ENCODE data around the gene OPN1SW. TPM values are rescaled to one million over a fixed set of nuclear protein-coding genes. Genes with fewer than 3 reads are reported as not detected.

The OPN1SW gene
- total and polyA plus RNA-seq, 4 donors, result not detected

DNA sequence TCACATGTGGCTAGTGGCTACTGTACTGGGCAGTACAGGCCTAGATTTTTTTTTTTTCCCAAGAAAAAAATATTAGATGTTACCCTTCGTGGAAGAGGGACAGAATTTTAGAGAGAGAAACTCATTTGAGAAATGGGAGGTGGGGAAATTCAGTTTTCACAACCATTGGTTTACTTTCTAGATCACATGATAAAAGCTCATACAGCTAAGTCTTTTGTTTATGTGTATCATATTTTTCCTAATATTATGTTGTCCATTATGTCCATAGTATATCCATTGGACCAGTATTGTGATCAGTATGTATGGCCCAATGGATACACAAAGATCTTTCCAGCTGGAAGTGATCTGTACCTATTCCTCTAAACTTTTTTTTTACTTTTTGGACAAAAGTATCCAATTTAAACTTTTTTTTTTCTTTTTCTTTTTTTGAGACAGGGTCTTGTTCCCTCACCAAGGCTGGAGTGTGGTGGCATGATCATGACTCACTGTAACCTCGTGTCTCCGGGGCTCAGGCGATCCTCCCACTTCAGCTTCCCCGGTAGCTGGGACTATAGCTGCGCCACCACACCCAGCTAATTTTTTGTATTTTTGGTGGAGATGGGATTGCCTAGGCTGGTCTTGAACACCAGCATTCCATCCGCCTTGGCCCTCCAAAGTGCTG lies 32.4 kb downstream of the OPN1SW start:
- Histone ChIP-seq H3K9me3 (ENCODE audit: control insufficient read depth, low read length) (no peaks in the 10 kb centered on the region), H3K36me3 (ENCODE audit: control insufficient read depth in 1 of 2, insufficient read depth in 2 of 2, low read length in 1 of 2) (no peaks in the 10 kb centered on the region), H3K4me1 (ENCODE audit: control insufficient read depth in 1 of 2, insufficient read depth in 2 of 2, low read length in 2 of 2) (peaks cover 0 to 3% of the 10 kb centered on the region in 2 donors), H3K27me3 (ENCODE audit: control insufficient read depth in 1 of 2, insufficient read depth in 2 of 2, low read length in 1 of 2) (no peaks in the 10 kb centered on the region), H3K4me3 (ENCODE audit: low read length in 2 of 2) (no peak overlapping the region), H3K27ac (ENCODE audit: low read depth in 1 of 2, low read length in 2 of 2) (no peak overlapping the region)
- intact Hi-C loops (cut with DNase I), result no loop called here
- DNase-seq (peak in 1 of 2 donors; percentile 54), ATAC-seq (ENCODE audit: low FRiP score) (no peak)
- 72 to 73% methylated on average over 7 of the region's 7 CpGs for WGBS, 2 donors

DNA sequence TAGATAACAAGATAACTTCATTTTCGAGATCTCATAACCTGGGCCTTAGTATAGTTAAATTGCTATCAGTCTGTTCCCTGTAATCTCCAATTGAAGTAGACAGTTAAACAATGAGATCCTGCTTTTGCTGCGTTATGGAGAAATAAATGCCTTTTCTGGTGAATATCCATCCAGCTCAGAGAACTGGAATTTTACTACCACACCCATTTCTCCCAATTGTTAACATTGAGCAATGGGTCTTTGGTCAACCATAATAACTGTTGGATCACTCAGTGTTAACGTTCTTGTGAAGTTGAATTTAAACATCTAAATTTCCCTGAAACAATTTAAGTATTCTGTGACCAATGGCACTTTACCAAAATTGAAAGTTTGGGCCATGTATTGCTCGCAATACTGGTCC lies 33.4 kb downstream of the OPN1SW start:
- Histone ChIP-seq H3K4me1 (ENCODE audit: control insufficient read depth in 1 of 2, insufficient read depth in 2 of 2, low read length in 2 of 2) (peaks cover 0 to 3% of the 10 kb centered on the region in 2 donors), H3K4me3 (ENCODE audit: low read length in 2 of 2) (no peak overlapping the region), H3K36me3 (ENCODE audit: control insufficient read depth in 1 of 2, insufficient read depth in 2 of 2, low read length in 1 of 2) (no peaks in the 10 kb centered on the region), H3K27ac (ENCODE audit: low read depth in 1 of 2, low read length in 2 of 2) (no peak overlapping the region), H3K27me3 (ENCODE audit: control insufficient read depth in 1 of 2, insufficient read depth in 2 of 2, low read length in 1 of 2) (no peaks in the 10 kb centered on the region), H3K9me3 (ENCODE audit: control insufficient read depth, low read length) (no peaks in the 10 kb centered on the region)
- WGBS, 2 donors, result 29% methylated on average over 4 of the region's 4 CpGs
- intact Hi-C loops (cut with DNase I), result no loop called here
- DNase-seq, result no peak
- ATAC-seq (ENCODE audit: low FRiP score), result no peak

DNA sequence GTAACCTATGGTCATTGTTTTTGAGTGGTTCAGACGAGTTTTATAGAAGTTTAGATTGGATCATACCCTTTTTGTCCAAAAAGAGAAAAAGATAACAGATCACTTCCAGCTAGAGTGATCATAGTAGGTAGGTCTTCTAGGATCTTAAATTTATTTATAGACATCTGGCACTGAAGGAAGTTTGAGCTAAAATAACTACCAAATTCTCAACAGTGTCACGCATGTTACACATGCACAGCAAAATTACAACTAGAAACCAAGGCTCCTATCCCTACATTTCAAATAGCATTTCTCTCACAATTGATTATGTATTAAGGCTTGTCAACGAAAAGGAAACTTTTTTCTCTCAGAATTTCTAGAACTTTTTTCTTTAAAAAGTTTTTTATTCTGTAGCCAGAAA lies 34.1 kb downstream of the OPN1SW start:
- Histone ChIP-seq H3K4me3 (ENCODE audit: low read length in 2 of 2) (peak overlapping the region in 1 of 2 donors; percentile 28), H3K27ac (ENCODE audit: low read depth in 1 of 2, low read length in 2 of 2) (no peak overlapping the region), H3K27me3 (ENCODE audit: control insufficient read depth in 1 of 2, insufficient read depth in 2 of 2, low read length in 1 of 2) (no peaks in the 10 kb centered on the region), H3K4me1 (ENCODE audit: control insufficient read depth in 1 of 2, insufficient read depth in 2 of 2, low read length in 2 of 2) (peaks cover 0 to 3% of the 10 kb centered on the region in 2 donors), H3K9me3 (ENCODE audit: control insufficient read depth, low read length) (no peaks in the 10 kb centered on the region), H3K36me3 (ENCODE audit: control insufficient read depth in 1 of 2, insufficient read depth in 2 of 2, low read length in 1 of 2) (no peaks in the 10 kb centered on the region)
- ATAC-seq (ENCODE audit: low FRiP score) (no peak), DNase-seq (no peak)
- intact Hi-C loops (cut with DNase I), result no loop called here
- WGBS, 2 donors, result 9 to 14% methylated on average over 3 of the region's 3 CpGs

DNA sequence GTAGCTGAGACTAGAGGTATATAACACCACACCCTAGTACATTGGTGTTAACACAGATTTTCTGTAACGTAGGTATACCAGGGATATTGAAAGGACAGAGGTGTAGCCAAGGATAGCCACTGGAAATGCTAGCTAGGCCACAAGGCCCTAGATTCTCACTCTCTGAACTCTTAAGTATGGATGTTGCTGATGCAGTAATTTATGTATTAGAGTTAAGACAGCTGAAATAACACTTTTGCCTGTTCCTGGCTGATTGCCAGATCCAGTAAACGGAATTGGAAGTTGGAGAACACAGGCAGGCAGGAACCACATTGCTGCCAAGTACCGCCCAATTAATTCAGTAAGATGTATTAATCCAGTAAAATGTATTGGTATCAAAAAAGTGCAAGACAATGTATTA lies 34.6 kb downstream of the OPN1SW start:
- whole genome bisulfite sequencing, 2 donors, result 16% methylated on average over 3 of the region's 3 CpGs
- intact Hi-C loops (cut with DNase I), result no loop called here
- H3K36me3 ChIP-seq (ENCODE audit: control insufficient read depth in 1 of 2, insufficient read depth in 2 of 2, low read length in 1 of 2), result no peaks in the 10 kb centered on the region
- no peak for ATAC-seq (ENCODE audit: low FRiP score)
- H3K27ac ChIP-seq (ENCODE audit: low read depth in 1 of 2, low read length in 2 of 2), result no peak overlapping the region
- H3K9me3 ChIP-seq (ENCODE audit: control insufficient read depth, low read length), result no peaks in the 10 kb centered on the region
- no peak for DNase-seq
- H3K4me3 ChIP-seq (ENCODE audit: low read length in 2 of 2), result peak overlapping the region; percentile 43 to 94
- peaks cover 0 to 3% of the 10 kb centered on the region in 2 donors for H3K4me1 ChIP-seq (ENCODE audit: control insufficient read depth in 1 of 2, insufficient read depth in 2 of 2, low read length in 2 of 2)
- no peaks in the 10 kb centered on the region for H3K27me3 ChIP-seq (ENCODE audit: control insufficient read depth in 1 of 2, insufficient read depth in 2 of 2, low read length in 1 of 2)

DNA sequence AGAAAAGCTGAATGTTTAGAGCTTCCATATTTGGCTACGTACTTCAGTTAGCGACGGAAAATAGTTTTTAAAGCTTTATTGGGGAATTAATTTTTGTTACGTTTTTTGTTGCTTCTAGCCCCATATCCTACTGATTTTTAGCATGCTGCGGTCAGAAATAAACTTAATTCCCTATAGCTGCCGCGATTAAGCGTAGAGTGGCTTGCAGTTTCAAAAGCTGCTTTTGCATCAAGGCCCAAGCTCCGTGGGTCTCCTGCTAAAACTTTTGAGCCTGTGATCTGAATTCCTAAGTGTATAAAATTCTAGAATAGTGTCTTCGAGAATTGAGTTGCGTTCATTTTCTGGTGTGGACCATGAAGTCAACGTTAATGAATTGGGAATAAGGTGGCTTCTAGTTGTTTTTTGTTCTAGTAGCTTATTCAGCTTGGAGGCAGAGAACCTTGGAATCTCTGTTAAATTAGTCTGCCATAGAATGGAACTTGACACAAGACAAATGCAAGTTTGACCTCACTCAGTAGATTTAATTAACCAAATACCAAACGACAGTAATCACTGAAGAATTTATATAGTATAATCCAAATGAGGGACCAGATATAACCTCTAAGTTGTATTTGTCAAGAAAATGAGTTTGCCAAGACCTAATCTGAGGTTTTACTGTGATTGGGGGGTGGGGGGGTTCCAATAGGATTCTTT lies 35.5 kb downstream of the OPN1SW start:
- intact Hi-C loops (cut with DNase I), result loop anchor here in 1 of 2 donors (5.0 to 10.0 kb wide), 3 partner anchors 52 to 125 kb away; partner anchors contain the start of genes ATP6V1F, CCDC136 and FLNC
- peak overlapping the region; percentile 60 to 94 for H3K4me3 ChIP-seq (ENCODE audit: low read length in 2 of 2)
- ATAC-seq (ENCODE audit: low FRiP score) (no peak), DNase-seq (no peak)
- WGBS, 2 donors, result 0 to 2% methylated on average over 13 of the region's 13 CpGs
- H3K9me3 ChIP-seq (ENCODE audit: control insufficient read depth, low read length), result no peaks in the 10 kb centered on the region
- H3K27me3 ChIP-seq (ENCODE audit: control insufficient read depth in 1 of 2, insufficient read depth in 2 of 2, low read length in 1 of 2), result no peaks in the 10 kb centered on the region
- peaks cover 0 to 3% of the 10 kb centered on the region in 2 donors for H3K4me1 ChIP-seq (ENCODE audit: control insufficient read depth in 1 of 2, insufficient read depth in 2 of 2, low read length in 2 of 2)
- peak overlapping the region; percentile 38 to 87 for H3K27ac ChIP-seq (ENCODE audit: low read depth in 1 of 2, low read length in 2 of 2)
- no peaks in the 10 kb centered on the region for H3K36me3 ChIP-seq (ENCODE audit: control insufficient read depth in 1 of 2, insufficient read depth in 2 of 2, low read length in 1 of 2)

DNA sequence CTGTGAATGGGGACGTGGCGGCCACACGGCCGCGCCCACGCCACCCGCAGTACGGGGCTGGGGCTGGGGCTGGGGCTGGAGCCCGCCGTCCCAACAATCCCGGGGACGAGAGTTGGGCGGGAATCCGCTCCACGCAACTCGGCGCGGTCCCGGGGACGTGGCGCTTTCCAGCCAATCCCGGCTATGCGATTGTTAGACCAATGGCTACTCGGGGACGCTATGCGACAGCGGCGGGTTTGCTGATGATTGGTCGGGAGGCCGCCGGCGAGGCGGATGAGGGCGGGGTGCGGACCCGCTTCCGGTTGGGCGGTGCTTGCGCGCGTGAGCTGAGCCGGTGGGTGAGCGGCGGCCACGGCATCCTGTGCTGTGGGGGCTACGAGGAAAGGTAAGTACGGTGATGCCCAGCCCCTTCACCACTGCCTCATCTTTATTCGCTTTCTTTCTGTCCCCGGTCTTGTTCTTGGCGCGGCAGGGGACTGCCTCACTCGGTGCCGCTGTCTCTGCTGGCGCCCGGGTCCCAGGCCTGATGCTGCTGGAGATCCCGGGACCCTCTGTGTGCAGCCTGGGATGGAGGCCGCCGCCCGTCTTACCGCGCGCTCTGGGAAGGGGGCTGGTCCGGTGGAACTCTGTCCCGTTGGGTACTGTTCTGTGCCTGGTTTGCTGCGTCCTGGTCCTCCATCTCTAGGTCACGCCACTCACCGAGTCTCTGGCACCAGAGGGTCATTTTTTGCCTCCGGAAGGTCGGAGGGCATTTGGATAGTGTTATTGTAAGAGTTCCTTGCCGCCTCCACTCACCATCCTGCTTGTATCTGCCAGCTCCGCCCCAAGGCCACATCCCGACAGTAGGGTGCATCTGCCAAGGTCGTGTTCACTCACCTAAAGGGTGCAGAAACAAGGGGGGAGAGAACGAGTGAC lies 36.3 kb downstream of the OPN1SW start, which contains the start of gene CALU:
TSS of gene CALU (plus strand) at position 312 of the 915 bp plus-strand sequence. CDS start 9,225 bp downstream, outside the sequence.
- Histone ChIP-seq H3K4me1 (ENCODE audit: control insufficient read depth in 1 of 2, insufficient read depth in 2 of 2, low read length in 2 of 2) (peaks cover 0 to 3% of the 10 kb centered on the region in 2 donors), H3K9me3 (ENCODE audit: control insufficient read depth, low read length) (no peaks in the 10 kb centered on the region), H3K36me3 (ENCODE audit: control insufficient read depth in 1 of 2, insufficient read depth in 2 of 2, low read length in 1 of 2) (no peaks in the 10 kb centered on the region), H3K4me3 (ENCODE audit: low read length in 2 of 2) (peak within 1 kb of the TSS; percentile 70 to 94), H3K27ac (ENCODE audit: low read depth in 1 of 2, low read length in 2 of 2) (peak within 1 kb of the TSS; percentile 59 to 91), H3K27me3 (ENCODE audit: control insufficient read depth in 1 of 2, insufficient read depth in 2 of 2, low read length in 1 of 2) (no peaks in the 10 kb centered on the region)
- intact Hi-C loops (cut with DNase I), result loop anchor here in 1 of 2 donors (5.0 to 10.0 kb wide), 3 partner anchors 53 to 125 kb away; partner anchors contain the start of genes ATP6V1F, CCDC136 and FLNC
- peak; percentile 99 for DNase-seq
- peak; percentile 99 for ATAC-seq (ENCODE audit: low FRiP score)
- WGBS, 2 donors, result 0 to 1% methylated on average over 73 to 74 of the region's 74 CpGs

DNA sequence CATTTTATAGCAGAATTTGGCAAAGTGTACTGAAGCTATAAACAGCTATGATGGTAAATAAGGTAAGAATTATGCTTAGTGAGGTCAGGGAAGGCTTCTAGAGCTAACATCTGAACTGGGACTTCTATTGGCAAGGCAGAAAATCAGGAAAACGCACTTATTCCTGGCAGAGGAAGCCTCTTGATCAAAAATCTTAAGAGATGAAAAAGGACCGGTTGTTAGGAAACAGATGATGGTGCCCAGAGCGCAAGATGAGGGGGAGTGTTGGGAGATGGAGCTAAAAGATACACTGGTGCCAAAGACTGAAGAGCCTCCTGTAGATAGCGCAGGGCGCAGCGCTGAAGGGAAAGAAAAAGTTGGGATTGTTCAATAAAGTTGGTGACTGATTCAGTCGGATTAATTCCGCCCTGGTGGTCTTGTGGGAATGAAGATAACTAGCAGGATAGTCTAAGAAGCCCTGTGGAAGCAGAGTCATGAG lies 37.0 kb downstream of the OPN1SW start:
- peaks cover 0 to 3% of the 10 kb centered on the region in 2 donors for H3K4me1 ChIP-seq (ENCODE audit: control insufficient read depth in 1 of 2, insufficient read depth in 2 of 2, low read length in 2 of 2)
- no peak for DNase-seq
- peak overlapping the region; percentile 49 to 70 for H3K4me3 ChIP-seq (ENCODE audit: low read length in 2 of 2)
- peak overlapping the region; percentile 59 to 91 for H3K27ac ChIP-seq (ENCODE audit: low read depth in 1 of 2, low read length in 2 of 2)
- 1% methylated on average over 8 of the region's 8 CpGs for WGBS, 2 donors
- no peaks in the 10 kb centered on the region for H3K9me3 ChIP-seq (ENCODE audit: control insufficient read depth, low read length)
- H3K27me3 ChIP-seq (ENCODE audit: control insufficient read depth in 1 of 2, insufficient read depth in 2 of 2, low read length in 1 of 2), result no peaks in the 10 kb centered on the region
- intact Hi-C loops (cut with DNase I), result loop anchor here in 1 of 2 donors (5.0 to 10.0 kb wide), 3 partner anchors 54 to 126 kb away; partner anchors contain the start of genes ATP6V1F, CCDC136 and FLNC
- no peaks in the 10 kb centered on the region for H3K36me3 ChIP-seq (ENCODE audit: control insufficient read depth in 1 of 2, insufficient read depth in 2 of 2, low read length in 1 of 2)
- ATAC-seq (ENCODE audit: low FRiP score), result peak; percentile 56

DNA sequence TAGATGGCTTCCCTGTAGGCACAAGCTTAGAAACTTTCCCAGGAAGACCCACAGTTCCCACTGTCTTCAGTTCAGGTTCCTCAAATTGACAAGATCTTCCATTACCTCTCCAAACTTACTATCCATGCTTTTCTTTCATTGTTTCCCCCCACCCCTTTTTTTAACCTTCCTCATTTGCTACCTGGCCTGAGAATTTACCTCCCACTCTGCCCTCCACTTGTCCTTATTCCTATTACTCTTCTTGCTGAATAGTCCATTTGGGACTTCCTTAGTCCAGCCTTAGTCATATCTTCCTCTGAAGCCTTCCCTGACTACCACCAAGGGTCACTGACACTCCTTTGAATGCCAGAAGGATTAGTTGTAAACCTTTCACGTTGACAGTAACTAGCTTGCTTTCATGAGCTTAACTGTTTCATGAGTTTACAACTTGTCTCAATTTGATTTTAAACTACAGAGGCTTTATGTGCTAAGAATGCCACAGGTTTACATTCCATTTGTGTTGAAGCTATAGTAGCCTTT lies 37.7 kb downstream of the OPN1SW start:
- Histone ChIP-seq H3K9me3 (ENCODE audit: control insufficient read depth, low read length) (no peaks in the 10 kb centered on the region), H3K36me3 (ENCODE audit: control insufficient read depth in 1 of 2, insufficient read depth in 2 of 2, low read length in 1 of 2) (no peaks in the 10 kb centered on the region), H3K4me1 (ENCODE audit: control insufficient read depth in 1 of 2, insufficient read depth in 2 of 2, low read length in 2 of 2) (peaks cover 0 to 3% of the 10 kb centered on the region in 2 donors), H3K4me3 (ENCODE audit: low read length in 2 of 2) (no peak overlapping the region), H3K27ac (ENCODE audit: low read depth in 1 of 2, low read length in 2 of 2) (peak overlapping the region in 1 of 2 donors; percentile 29), H3K27me3 (ENCODE audit: control insufficient read depth in 1 of 2, insufficient read depth in 2 of 2, low read length in 1 of 2) (no peaks in the 10 kb centered on the region)
- no peak for ATAC-seq (ENCODE audit: low FRiP score)
- no peak for DNase-seq
- intact Hi-C loops (cut with DNase I), result loop anchor here in 1 of 2 donors (5.0 to 10.0 kb wide), 3 partner anchors 54 to 127 kb away; partner anchors contain the start of genes ATP6V1F, CCDC136 and FLNC
- WGBS, 2 donors, result 8 to 9% methylated on average over 1 of the region's 1 CpG
